Measurements from ENCODE around the gene SYNC.
"Not testable (repeated sequence)": the region's sequence is repeated elsewhere in the genome, so short reads cannot be mapped to it uniquely, and the experiment has no call there.

The SYNC gene

GRCh38 chr1:32714277-32714676 lies 11.7 kb upstream of the SYNC start:
- no peak for TF ChIP-seq CTCF (conservative IDR thresholded peaks at IDR 0.05; ENCODE audit: low read depth, low read length)
- no peak overlapping the region for H3K4me3 ChIP-seq (ENCODE audit: low read depth, low read length)
- DNase-seq (ENCODE audit: low read depth), result no peak

DNA sequence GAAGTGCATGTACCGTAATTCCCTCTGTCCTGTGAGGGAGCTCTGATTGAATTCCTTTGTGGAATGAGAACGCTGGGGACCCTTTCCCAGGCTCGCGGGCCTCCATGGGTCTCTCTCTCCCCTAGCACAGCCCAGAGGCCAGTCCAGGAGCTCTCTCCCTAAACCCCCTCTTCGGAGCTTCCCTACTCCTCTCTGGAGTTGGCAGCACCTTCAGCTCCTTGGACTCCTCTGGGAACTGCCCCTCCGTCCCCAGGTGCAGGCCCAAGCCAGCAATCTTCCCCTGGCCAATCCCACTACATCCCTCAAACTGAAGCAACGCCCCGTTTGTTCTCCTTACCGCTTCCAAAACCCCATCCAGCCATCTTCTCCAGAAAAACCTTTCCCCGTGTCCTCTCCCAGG lies 10.5 kb upstream of the SYNC start:
- TF ChIP-seq CTCF (conservative IDR thresholded peaks at IDR 0.05; ENCODE audit: low read depth, low read length), result no peak
- H3K4me3 ChIP-seq (ENCODE audit: low read depth, low read length), result no peak overlapping the region
- DNase-seq (ENCODE audit: low read depth), result no peak

DNA sequence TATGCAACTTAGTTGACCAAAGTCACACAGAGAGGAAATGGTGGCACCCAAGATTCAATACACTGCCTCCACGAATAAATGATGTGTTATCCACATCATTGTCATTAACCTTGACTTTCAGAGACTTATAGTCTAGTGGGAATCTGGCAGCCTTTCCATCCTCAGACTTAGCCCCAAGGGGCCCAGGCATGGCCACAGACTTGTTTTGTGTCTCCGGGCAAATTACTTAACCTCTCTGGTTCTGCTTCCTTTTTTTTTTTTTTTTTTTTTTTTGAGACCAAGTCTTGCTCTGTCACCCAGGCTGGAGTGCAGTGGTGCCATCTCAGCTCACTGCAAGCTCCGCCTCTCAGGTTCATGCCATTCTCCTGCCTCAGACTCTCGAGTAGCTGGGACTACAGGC lies 8.7 kb upstream of the SYNC start:
- H3K4me3 ChIP-seq (ENCODE audit: low read depth, low read length); DNase-seq (ENCODE audit: low read depth): not testable (repeated sequence)

- no peak overlapping the region for H3K4me3 ChIP-seq (ENCODE audit: low read depth, low read length)
- TF ChIP-seq CTCF (conservative IDR thresholded peaks at IDR 0.05; ENCODE audit: low read depth, low read length), result no peak
- DNase-seq (ENCODE audit: low read depth), result no peak
Observed at GRCh38 chr1:32709476-32709875, 6.9 kb upstream of the SYNC start.

- DNase-seq (ENCODE audit: low read depth), result no peak
- no peak for TF ChIP-seq CTCF (conservative IDR thresholded peaks at IDR 0.05; ENCODE audit: low read depth, low read length)
- H3K4me3 ChIP-seq (ENCODE audit: low read depth, low read length), result no peak overlapping the region
Observed at GRCh38 chr1:32709075-32709474, 6.5 kb upstream of the SYNC start.

DNA sequence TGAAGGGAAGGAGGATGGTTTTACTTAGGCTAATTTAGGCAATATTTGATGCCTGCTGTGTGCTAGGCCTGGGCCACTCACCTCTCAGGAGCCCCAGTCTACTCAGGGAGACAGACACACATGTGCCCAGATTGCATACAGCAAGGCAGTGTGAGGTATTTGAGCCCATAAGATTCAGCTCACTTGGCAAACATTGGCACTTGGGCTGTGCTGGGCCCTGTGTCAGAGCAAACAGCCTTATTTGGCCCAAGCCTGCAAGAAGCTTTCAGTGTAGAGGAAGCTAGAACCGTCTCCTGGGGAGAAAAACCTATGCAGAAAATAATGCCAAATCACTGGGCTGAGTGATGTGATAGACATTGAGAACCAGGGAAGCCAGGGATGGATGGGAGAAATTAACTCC lies 3.9 kb upstream of the SYNC start:
- TF ChIP-seq CTCF (conservative IDR thresholded peaks at IDR 0.05; ENCODE audit: low read depth, low read length), result no peak
- no peak for DNase-seq (ENCODE audit: low read depth)
- no peak overlapping the region for H3K4me3 ChIP-seq (ENCODE audit: low read depth, low read length)

DNA sequence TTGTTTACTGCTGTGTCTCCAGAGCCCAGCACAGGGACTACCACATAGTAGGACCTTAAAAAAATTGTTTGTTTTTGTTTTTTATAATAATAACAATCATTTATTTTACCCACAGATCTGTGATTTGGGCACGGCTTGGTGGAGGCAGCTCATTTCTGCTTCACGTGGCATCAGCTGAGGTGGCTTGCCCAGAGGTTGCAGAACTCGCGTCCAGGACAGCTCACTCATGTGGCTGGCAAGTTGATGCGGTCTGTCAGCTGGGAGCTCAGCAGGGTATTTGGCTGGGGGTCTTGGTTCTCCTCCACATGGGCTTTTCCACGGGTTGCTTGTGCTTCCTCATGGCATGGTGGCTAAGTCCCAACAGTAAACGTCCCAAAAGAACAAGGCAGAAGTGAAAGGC lies 2.9 kb upstream of the SYNC start:
- no peak overlapping the region for H3K4me3 ChIP-seq (ENCODE audit: low read depth, low read length)
- TF ChIP-seq CTCF (conservative IDR thresholded peaks at IDR 0.05; ENCODE audit: low read depth, low read length), result no peak
- DNase-seq (ENCODE audit: low read depth), result no peak

Data from choroid plexus epithelial cell (primary cell).